Heart right ventricle (tissue), 16 donors: ENCODE data around the gene FN3KRP. TPM values are rescaled to one million over a fixed set of nuclear protein-coding genes. Genes with fewer than 3 reads are reported as not detected.
A peak's percentile ranks its signal among the peaks of the same experiment; 100 is the strongest.

Source experiments
- ATAC-seq, 8 donors: fragments of 200-7000 bp; cut with Tn5 transposase; one replicate each; pipeline ENCODE4 v1.9.1; 2020; ENCODE audit warnings: mild to moderate bottlenecking in 8 of 8, moderate library complexity in 8 of 8, moderate number of reproducible peaks in 1 of 8
- DNase-seq, 2 donors: peaks; one replicate each; pipeline ENCODE4 v3.0.0-alpha.2; 2020
- H3K27ac ChIP-seq, 10 donors: fragments of 200-600 bp; sonication (generic) in 2 of 10; one replicate each; pipeline versions ENCODE4 v1.5.0 to v1.8.0; 2020 to 2022; ENCODE audit warnings: mild to moderate bottlenecking in 3 of 10
- H3K27me3 ChIP-seq, 7 donors: fragments of 200-600 bp; one replicate each; pipeline ENCODE4 v1.8.0; 2021 to 2022; ENCODE audit warnings: mild to moderate bottlenecking in 2 of 7
- H3K36me3 ChIP-seq, 9 donors: fragments of 200-600 bp; sonication (generic) in 1 of 9; one replicate each; pipeline versions ENCODE4 v1.5.0 to v1.8.0; 2020 to 2022; ENCODE audit warnings: mild to moderate bottlenecking in 2 of 9
- H3K4me1 ChIP-seq, 9 donors: fragments of 200-600 bp; sonication (generic) in 1 of 9; one replicate each; pipeline versions ENCODE4 v1.5.0 to v1.8.0; 2020 to 2022; ENCODE audit warnings: mild to moderate bottlenecking in 4 of 9
- H3K4me3 ChIP-seq, 10 donors: fragments of 200-600 bp; sonication (generic) in 2 of 10; one replicate each; pipeline versions ENCODE4 v1.5.0 to v1.8.0; 2020 to 2022; ENCODE audit warnings: mild to moderate bottlenecking in 7 of 10, moderate library complexity in 2 of 10
- H3K9me3 ChIP-seq, 11 donors: fragments of 200-600 bp in 10 of 11; sonication (generic) in 2 of 11; one replicate each; pipeline versions ENCODE4 v1.5.0 to v1.8.0; 2013 to 2022; ENCODE audit warnings: mild to moderate bottlenecking in 2 of 11, control low read depth in 1 of 11, moderate library complexity in 1 of 11
- CTCF ChIP-seq, 9 donors: fragments of 200-600 bp; sonication (generic) in 2 of 9; IDR thresholded peaks; one replicate each; pipeline versions ENCODE4 v1.5.0 to v1.8.0; 2021 to 2022; ENCODE audit warnings: antibody characterized with exemption in 9 of 9, mild to moderate bottlenecking in 5 of 9, moderate library complexity in 1 of 9
- WGBS, 2 donors: extraction: QIAGEN DNeasy Blood & Tissue Kit; methylation state at CpG; one replicate each; pipeline ENCODE4 v1.1.7; 2013; ENCODE audit warnings: inconsistent platforms in 1 of 2; 5-methylcytosine and 5-hydroxymethylcytosine counted together
- intact Hi-C, 10 donors: fragments of 100-400 bp; cut with DNase I; formaldehyde crosslinking; loops; one replicate each; pipeline versions ENCODE4 v1.11.1 to v1.14.2; 2022
- polyA plus RNA-seq, 2 donors: library from polyadenylated mRNA; stranded (reverse); fragments of 200-250 nt; gene quantifications; one replicate each; pipeline ENCODE4 v1.2.3, GENCODE V29; 2013
- total RNA-seq, 10 donors: library from RNA; stranded (reverse); fragmentation: NEBNext Ultra II Directional in 3 of 10; extraction: Animal tissue kit (Norgen Biotek cat#: 25700) in 3 of 10; gene quantifications; one replicate each; pipeline versions ENCODE4 v1.2.1 to v1.2.4, GENCODE V29; 2021 to 2023
- donor health status: Arrhythmogenic right ventricular cardiomyopathy.
- donor health status: ischemic (EF 13 %, LVEDD 7.1; RV severe dilation, severe dysfunction).
- donor health status: healthy with polysubstance abuse.
- donor health status: DM: no; HTN: yes; CAD: no.
- donor health status: DM: no; HTN: no; CAD: no.
- donor health status: ischemic (EF 25% LVEDD 6.9; RV normal size, moderate dysfunction).
- donor health status: ischemic (EF 25% LVEDD 5.7; RV mildly dilated, moderate dysfunction).
- donor health status: healthy.
- donor health status: DM: yes; HTN: yes; CAD: no.
- donor health status: Ischemic cardiomyopathy.
- donor health status: ischemic (EF 35%, LVEDD 5.7; RV mildly dilated, moderate dysfunction).
- donor health status: nonischemic (EF 11% LVEDD 7.7; RV severe dilation, severe dysfunction).
- donor health status: DM: yes; HTN: yes; CAD: no.
- donor health status: PGD.
- donor health status: ischemic (EF 29% LVEDD 5.4; RV normal size, mild dysfunction).
- donor health status: nonischemic (EF 23%, LVEDD 6.1; RV moderate dilation, normal function).

FN3KRP gene
- total and polyA plus RNA-seq, 12 donors = 10.3 to 21.5 (median 15.3) TPM

GRCh38 chr17:82699551-82699950, 17.0 kb upstream of the FN3KRP start:
- Histone ChIP-seq H3K4me3 (peak overlapping the region in 8 of 10 donors; percentile 58 to 96 (median 76)), H3K4me1 (peaks cover 4 to 20% (median 17%) of the 10 kb centered on the region in 9 donors), H3K27me3 (peaks cover 0 to 15% (median 0%) of the 10 kb centered on the region in 7 donors), H3K27ac (no peak overlapping the region), H3K36me3 (no peaks in the 10 kb centered on the region), H3K9me3 (peaks cover 0 to 10% (median 6%) of the 10 kb centered on the region in 11 donors)
- WGBS, 2 donors = 82 to 87% methylated on average over 13 of the region's 13 CpGs
- ATAC-seq (no peak), DNase-seq (no peak)
- intact Hi-C loops = no loop called here
- no peak for TF ChIP-seq CTCF (IDR thresholded peaks at IDR 0.05)

GRCh38 chr17:82702231-82702927, 14.1 kb upstream of the FN3KRP start:
- DNase-seq (no peak), ATAC-seq (no peak)
- Histone ChIP-seq H3K4me1 (peaks cover 1 to 13% (median 11%) of the 10 kb centered on the region in 9 donors), H3K9me3 (no peaks in the 10 kb centered on the region), H3K27ac (no peak overlapping the region), H3K27me3 (peaks cover 0 to 6% (median 0%) of the 10 kb centered on the region in 7 donors), H3K36me3 (no peaks in the 10 kb centered on the region), H3K4me3 (no peak overlapping the region)
- 68 to 69% methylated on average over 20 of the region's 20 CpGs for WGBS, 2 donors
- no peak for TF ChIP-seq CTCF (IDR thresholded peaks at IDR 0.05)
- intact Hi-C loops = loop anchor here in 2 of 10 donors (10.0 kb wide), 1 partner anchor 48 kb away; no protein-coding TSS in a partner anchor

GRCh38 chr17:82703036-82703745, 13.3 kb upstream of the FN3KRP start:
- DNase-seq = no peak
- H3K4me3 ChIP-seq = no peak overlapping the region
- H3K27ac ChIP-seq = no peak overlapping the region
- TF ChIP-seq CTCF (IDR thresholded peaks at IDR 0.05) = no peak
- peaks cover 0 to 3% (median 0%) of the 10 kb centered on the region in 7 donors for H3K27me3 ChIP-seq
- no peaks in the 10 kb centered on the region for H3K36me3 ChIP-seq
- no peaks in the 10 kb centered on the region for H3K9me3 ChIP-seq
- 83 to 86% methylated on average over 26 of the region's 26 CpGs for WGBS, 2 donors
- H3K4me1 ChIP-seq = peaks cover 0 to 9% (median 6%) of the 10 kb centered on the region in 9 donors
- ATAC-seq = no peak
- intact Hi-C loops = loop anchor here in 2 of 10 donors (10.0 kb wide), 1 partner anchor 48 kb away; no protein-coding TSS in a partner anchor
